Loucy (cell line): ENCODE data around the gene EMILIN3.

Source experiments
- H2AFZ ChIP-seq: fragments of 200-600 bp; sonication (generic); 2 replicates; pipeline ENCODE4 v1.6.0; 2016; ENCODE audit warnings: antibody characterized with exemption, mild to moderate bottlenecking, low read length, moderate library complexity
- H3F3A ChIP-seq: fragments of 200-600 bp; 2 replicates; pipeline ENCODE4 v1.6.0; 2016; ENCODE audit warnings: antibody characterized with exemption, low read depth, mild to moderate bottlenecking
- H3K27me3 ChIP-seq: fragments of 200-600 bp; sonication (generic); 2 replicates; pipeline ENCODE4 v1.6.1; 2014; ENCODE audit warnings: low read length, mild to moderate bottlenecking; ENCODE audit not compliant: insufficient read depth, poor library complexity, severe bottlenecking
- H3K36me3 ChIP-seq: fragments of 200-600 bp; sonication (generic); 2 replicates; pipeline ENCODE4 v1.6.1; 2016; ENCODE audit warnings: low read length; ENCODE audit not compliant: insufficient read depth
- H3K4me1 ChIP-seq: fragments of 200-600 bp; sonication (generic); 2 replicates; pipeline ENCODE4 v1.5.1; 2014; ENCODE audit warnings: low read length, mild to moderate bottlenecking; ENCODE audit not compliant: insufficient read depth, poor library complexity, severe bottlenecking
- H3K4me2 ChIP-seq: fragments of 200-600 bp; sonication (generic); 2 replicates; pipeline ENCODE4 v1.6.0; 2014; ENCODE audit warnings: antibody characterized with exemption, low read length, low read depth, mild to moderate bottlenecking; ENCODE audit not compliant: poor library complexity, severe bottlenecking
- H3K4me3 ChIP-seq: fragments of 200-600 bp; sonication (generic); 2 replicates; pipeline ENCODE4 v1.5.1; 2014; ENCODE audit warnings: low read length, mild to moderate bottlenecking, mixed read lengths; ENCODE audit not compliant: poor library complexity, severe bottlenecking
- H3K79me2 ChIP-seq: fragments of 200-600 bp; sonication (generic); 2 replicates; pipeline ENCODE4 v1.6.1; 2014; ENCODE audit warnings: low read length; ENCODE audit not compliant: insufficient read depth
- H3K9ac ChIP-seq: fragments of 200-600 bp; sonication (generic); 2 replicates; pipeline ENCODE4 v1.6.0; 2014; ENCODE audit warnings: mild to moderate bottlenecking, low read depth, low read length, moderate library complexity; ENCODE audit not compliant: poor library complexity, severe bottlenecking
- H3K9me2 ChIP-seq: fragments of 200-600 bp; sonication (generic); replicated peaks from 2 replicates; pipeline ENCODE4 v1.6.1; 2016; ENCODE audit warnings: low read depth, low read length, mixed read lengths
- H3K9me3 ChIP-seq: fragments of 200-600 bp; sonication (generic); 2 replicates; pipeline ENCODE4 v1.6.1; 2014; ENCODE audit warnings: mild to moderate bottlenecking, antibody characterized with exemption, low read length, low read depth; ENCODE audit not compliant: insufficient read depth
- H4K20me1 ChIP-seq: fragments of 200-600 bp; sonication (generic); 2 replicates; pipeline ENCODE4 v1.6.0; 2014; ENCODE audit warnings: antibody characterized with exemption, low read length, mild to moderate bottlenecking; ENCODE audit not compliant: insufficient read depth, poor library complexity, severe bottlenecking
- CTCF ChIP-seq: fragments of 200-600 bp; sonication (generic); conservative IDR thresholded peaks from 2 replicates; pipeline ENCODE4 v1.5.1; 2014; ENCODE audit warnings: mild to moderate bottlenecking, antibody characterized with exemption, low read length
- EZH2phosphoT487 ChIP-seq: fragments of 200-600 bp; IDR thresholded peaks from 2 replicates; pipeline ENCODE4 v1.6.1; 2018; ENCODE audit warnings: antibody characterized with exemption, mild to moderate bottlenecking, moderate library complexity, borderline replicate concordance

EMILIN3 gene

GRCh38 chr20:41367956-41368355 is 1.3 kb upstream of the EMILIN3 start:
- no peak overlapping the region for H2AFZ ChIP-seq
- no peaks in the 10 kb centered on the region for H4K20me1 ChIP-seq
- H3K36me3 ChIP-seq = no peaks in the 10 kb centered on the region
- no peaks in the 10 kb centered on the region for H3F3A ChIP-seq
- H3K9me3 ChIP-seq = no peaks in the 10 kb centered on the region
- no peaks in the 10 kb centered on the region for H3K79me2 ChIP-seq
- H3K27me3 ChIP-seq = no peaks in the 10 kb centered on the region
- H3K9ac ChIP-seq = no peak overlapping the region
- H3K4me2 ChIP-seq = no peak overlapping the region
- H3K4me3 ChIP-seq = no peak overlapping the region
- no peaks in the 10 kb centered on the region for H3K4me1 ChIP-seq
- TF ChIP-seq CTCF (no peak), EZH2phosphoT487 (no peak)
- no peaks in the 10 kb centered on the region for H3K9me2 ChIP-seq

- Histone ChIP-seq H3K9me3 (no peaks in the 10 kb centered on the region), H3F3A (no peaks in the 10 kb centered on the region), H3K79me2 (no peaks in the 10 kb centered on the region), H3K4me1 (no peaks in the 10 kb centered on the region), H4K20me1 (no peaks in the 10 kb centered on the region), H3K9me2 (no peaks in the 10 kb centered on the region), H3K4me3 (no peak overlapping the region), H2AFZ (no peak overlapping the region), H3K36me3 (no peaks in the 10 kb centered on the region), H3K27me3 (no peaks in the 10 kb centered on the region), H3K4me2 (no peak overlapping the region), H3K9ac (no peak overlapping the region)
- TF ChIP-seq EZH2phosphoT487 (no peak), CTCF (no peak)
Measured at GRCh38 chr20:41367393-41367695, 726 bp upstream of the EMILIN3 start.

GRCh38 chr20:41365777-41366545 is 657 bp downstream of the EMILIN3 start:
- H3K9me3 ChIP-seq = no peaks in the 10 kb centered on the region
- H4K20me1 ChIP-seq = no peaks in the 10 kb centered on the region
- no peak overlapping the region for H3K9ac ChIP-seq
- no peaks in the 10 kb centered on the region for H3K36me3 ChIP-seq
- H3K27me3 ChIP-seq = no peaks in the 10 kb centered on the region
- H3K9me2 ChIP-seq = no peaks in the 10 kb centered on the region
- H3F3A ChIP-seq = no peaks in the 10 kb centered on the region
- no peak overlapping the region for H3K4me3 ChIP-seq
- no peaks in the 10 kb centered on the region for H3K79me2 ChIP-seq
- no peaks in the 10 kb centered on the region for H3K4me1 ChIP-seq
- H3K4me2 ChIP-seq = no peak overlapping the region
- H2AFZ ChIP-seq = no peak overlapping the region
- TF ChIP-seq EZH2phosphoT487 (no peak), CTCF (no peak)
